Transverse colon (tissue), 4 donors: ENCODE measurements around the gene TPRA1. TPM values are rescaled to one million over a fixed set of nuclear protein-coding genes. Genes with fewer than 3 reads are reported as not detected.

Source experiments
- DNase-seq: peaks from one replicate; pipeline ENCODE4 v3.0.0-alpha.2; 2019
- H3K27ac ChIP-seq, 4 donors: fragments of 200-600 bp; sonication (generic); 2 replicates each; pipeline ENCODE4 v1.5.1; 2016 to 2018; ENCODE audit warnings: inconsistent platforms in 4 of 4
- H3K27me3 ChIP-seq: fragments of 200-600 bp; sonication (generic); 2 replicates; pipeline ENCODE4 v1.5.1; 2017; ENCODE audit warnings: inconsistent platforms
- H3K36me3 ChIP-seq, 4 donors: fragments of 200-600 bp; sonication (generic); 2 replicates each; pipeline ENCODE4 v1.5.1; 2017 to 2019; ENCODE audit warnings: inconsistent platforms in 4 of 4
- H3K4me1 ChIP-seq, 4 donors: fragments of 200-600 bp; sonication (generic); 2 replicates each; pipeline ENCODE4 v1.5.1; 2017 to 2020; ENCODE audit warnings: inconsistent platforms in 4 of 4
- H3K4me3 ChIP-seq, 4 donors: fragments of 200-600 bp; sonication (generic); 1 replicate in 1 of 4; 2 replicates in 3 of 4; pipeline versions ENCODE4 v1.5.1 to v1.6.1; 2017 to 2019; ENCODE audit warnings: inconsistent platforms in 4 of 4
- H3K9me3 ChIP-seq, 2 donors: fragments of 200-600 bp; sonication (generic); 2 replicates each; pipeline ENCODE4 v1.5.1; 2017 to 2019; ENCODE audit warnings: inconsistent platforms in 2 of 2
- CTCF ChIP-seq, 5 experiments: fragments of 200-600 bp in 3 of 5; fragments of 450-650 bp in 2 of 5; sonication (generic) in 3 of 5; IDR thresholded peaks; 1 replicate in 2 of 5; 2 replicates in 3 of 5; pipeline ENCODE4 v1.5.1; 2016 to 2017; ENCODE audit warnings: antibody characterized with exemption in 5 of 5, inconsistent platforms in 3 of 5, mild to moderate bottlenecking in 2 of 5, moderate library complexity in 1 of 5
- EP300 ChIP-seq: sonication (generic); formaldehyde crosslinking; IDR thresholded peaks from one replicate; pipeline ENCODE4 v1.6.1; 2017; ENCODE audit warnings: antibody characterized with exemption, low read depth
- POLR2A ChIP-seq: fragments of 450-650 bp; IDR thresholded peaks from one replicate; pipeline ENCODE4 v1.6.1; 2016; ENCODE audit warnings: antibody characterized with exemption, mild to moderate bottlenecking, moderate library complexity
- POLR2AphosphoS5 ChIP-seq, 3 donors: sonication (generic); formaldehyde crosslinking; IDR thresholded peaks; one replicate each; pipeline ENCODE4 v1.6.1; 2016; ENCODE audit warnings: antibody characterized with exemption in 3 of 3
- WGBS, 2 donors: methylation state at CpG; one replicate each; pipeline ENCODE4 v1.1.5; 2018; ENCODE audit warnings: low coverage in 1 of 2; 5-methylcytosine and 5-hydroxymethylcytosine counted together
- in situ Hi-C, 4 donors: fragments of 200-750 bp; cut with MboI; loops; one replicate each; pipeline versions ENCODE4 v1.15.0 to v1.15.1; 2017; ENCODE audit warnings: low sequenced_read_pairs in 3 of 4, low pct_ligation_motif_present in 1 of 4, low pct_unique_long_range_greater_than_20kb in 1 of 4
- intact Hi-C: fragments of 100-400 bp; cut with DNase I; formaldehyde crosslinking; loops from one replicate; pipeline ENCODE4 v1.15.1; 2023; ENCODE audit warnings: low total_unique reads
- total RNA-seq, 4 donors: library from RNA; depleted of rRNA; stranded (reverse); fragments of >200 nt; gene quantifications; one replicate each; pipeline ENCODE4 v1.1.0, GENCODE V29; 2016

Gene TPRA1
- total RNA-seq, 4 donors from 2014 or later = 16.1 to 29.8 (median 21.1) TPM

DNA sequence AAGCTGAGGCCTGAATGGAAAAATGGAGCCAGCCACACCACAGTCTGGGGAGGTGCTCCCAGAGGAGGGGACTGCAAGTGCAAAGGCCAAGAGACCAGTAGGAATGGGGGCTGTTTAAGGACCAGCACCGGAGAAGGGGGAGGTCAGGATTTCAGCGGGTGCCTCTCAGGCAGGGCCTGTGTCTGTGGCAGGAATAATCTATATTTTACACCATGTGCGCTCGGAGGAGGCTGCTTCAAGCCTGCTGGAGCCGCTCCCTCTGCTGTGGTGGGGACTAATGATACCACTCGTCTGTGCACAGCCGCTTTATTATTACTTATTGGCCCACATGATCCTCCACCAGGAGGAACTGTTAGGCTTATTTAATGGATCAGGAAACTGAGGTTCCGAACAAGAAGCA lies 45.3 kb downstream of the TPRA1 start:
- intact Hi-C loops (loop anchor here (5.0 kb wide), 1 partner anchor 793 kb away; no protein-coding TSS in a partner anchor), in situ Hi-C loops (loop anchor here in 2 of 4 donors (10.0 to 25.0 kb wide), 2 partner anchors 858 to 860 kb away; no protein-coding TSS in a partner anchor)
- DNase-seq = no peak
- TF ChIP-seq CTCF (IDR thresholded peaks at IDR 0.05) (no peak), EP300 (no peak)
- H3K9me3 ChIP-seq = no peaks in the 10 kb centered on the region
- H3K4me3 ChIP-seq = no peak overlapping the region
- H3K27ac ChIP-seq = no peak overlapping the region
- no peaks in the 10 kb centered on the region for H3K27me3 ChIP-seq
- peaks cover 0 to 27% (median 16%) of the 10 kb centered on the region in 4 donors for H3K4me1 ChIP-seq
- H3K36me3 ChIP-seq = no peaks in the 10 kb centered on the region
- 90% methylated on average over 8 of the region's 8 CpGs; no CpG with 5 or more reads in 1 of the 2 donors for WGBS, 2 donors

- DNase-seq = no peak
- in situ Hi-C loops (loop anchor here in 2 of 4 donors (10.0 to 25.0 kb wide), 2 partner anchors 858 to 860 kb away; no protein-coding TSS in a partner anchor), intact Hi-C loops (loop anchor here (5.0 kb wide), 1 partner anchor 793 kb away; no protein-coding TSS in a partner anchor)
- Histone ChIP-seq H3K27ac (no peak overlapping the region), H3K36me3 (no peaks in the 10 kb centered on the region), H3K4me3 (no peak overlapping the region), H3K27me3 (no peaks in the 10 kb centered on the region), H3K9me3 (no peaks in the 10 kb centered on the region), H3K4me1 (peaks cover 0 to 27% (median 16%) of the 10 kb centered on the region in 4 donors)
- WGBS, 2 donors = 66% methylated on average over 9 of the region's 9 CpGs; no CpG with 5 or more reads in 1 of the 2 donors
- TF ChIP-seq CTCF (IDR thresholded peaks at IDR 0.05) = no peak
- no peak for TF ChIP-seq POLR2A
- TF ChIP-seq POLR2AphosphoS5 (IDR thresholded peaks at IDR 0.05) = no peak
- no peak for TF ChIP-seq EP300
Observed at GRCh38 chr3:127544803-127545201, 45.7 kb downstream of the TPRA1 start.

- Histone ChIP-seq H3K36me3 (no peaks in the 10 kb centered on the region), H3K4me3 (no peak overlapping the region), H3K9me3 (no peaks in the 10 kb centered on the region), H3K27ac (no peak overlapping the region), H3K27me3 (no peaks in the 10 kb centered on the region), H3K4me1 (peaks cover 0 to 27% (median 16%) of the 10 kb centered on the region in 4 donors)
- intact Hi-C loops (no loop called here), in situ Hi-C loops (loop anchor here in 2 of 4 donors (10.0 to 25.0 kb wide), 2 partner anchors 857 to 859 kb away; no protein-coding TSS in a partner anchor)
- WGBS, 2 donors = 4% methylated on average over 10 of the region's 10 CpGs; no CpG with 5 or more reads in 1 of the 2 donors
- DNase-seq = peak; percentile 82
- TF ChIP-seq CTCF (IDR thresholded peaks at IDR 0.05) (peak; percentile 62 to 86 (median 81)), EP300 (no peak)
Observed at GRCh38 chr3:127544192-127544802, 46.2 kb downstream of the TPRA1 start.

- in situ Hi-C loops (loop anchor here in 2 of 4 donors (10.0 to 25.0 kb wide), 2 partner anchors 856 to 859 kb away; no protein-coding TSS in a partner anchor), intact Hi-C loops (no loop called here)
- peak overlapping the region in 1 of 4 donors; percentile 46 for H3K27ac ChIP-seq
- no peaks in the 10 kb centered on the region for H3K9me3 ChIP-seq
- no peak overlapping the region for H3K4me3 ChIP-seq
- TF ChIP-seq POLR2AphosphoS5 (IDR thresholded peaks at IDR 0.05) = no peak
- TF ChIP-seq EP300 = no peak
- no peak for TF ChIP-seq POLR2A
- no peak for TF ChIP-seq CTCF (IDR thresholded peaks at IDR 0.05)
- H3K36me3 ChIP-seq = no peaks in the 10 kb centered on the region
- DNase-seq = no peak
- H3K27me3 ChIP-seq = no peaks in the 10 kb centered on the region
- H3K4me1 ChIP-seq = peaks cover 0 to 27% (median 16%) of the 10 kb centered on the region in 4 donors
- 86 to 88% methylated on average over 10 to 12 of the region's 12 CpGs for WGBS, 2 donors
Observed at GRCh38 chr3:127543441-127543840, 47.1 kb downstream of the TPRA1 start.
